ENCODE measurements around the gene MSANTD3. TPM values are rescaled to one million over a fixed set of nuclear protein-coding genes. Genes with fewer than 3 reads are reported as not detected.

MSANTD3 gene
- total and polyA plus RNA-seq, 9 of the 15 experiments (the other 6 are each of a cell fraction or from before 2014, with no cell fraction given): 9.4 to 28.7 (median 22.3) TPM

DNA sequence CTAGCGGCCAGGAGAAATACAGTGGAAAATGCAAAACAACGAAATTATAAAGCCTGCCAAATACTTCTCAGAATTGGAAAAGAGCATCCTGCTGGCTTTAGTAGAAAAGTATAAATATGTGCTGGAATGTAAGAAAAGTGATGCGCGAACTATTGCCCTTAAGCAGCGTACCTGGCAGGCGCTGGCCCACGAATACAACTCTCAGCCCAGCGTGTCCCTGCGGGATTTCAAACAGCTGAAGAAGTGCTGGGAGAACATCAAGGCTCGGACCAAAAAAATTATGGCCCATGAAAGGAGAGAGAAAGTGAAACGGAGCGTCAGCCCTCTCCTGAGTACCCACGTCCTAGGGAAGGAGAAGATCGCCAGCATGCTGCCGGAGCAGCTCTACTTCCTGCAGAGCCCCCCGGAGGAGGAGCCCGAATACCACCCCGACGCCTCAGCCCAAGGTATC is 15.0 kb downstream of the MSANTD3 start:
- TF ChIP-seq FUS (optimal IDR thresholded peaks at IDR 0.05; ENCODE audit: low read depth, low read length): no peak
- TF ChIP-seq, protein P1, sequence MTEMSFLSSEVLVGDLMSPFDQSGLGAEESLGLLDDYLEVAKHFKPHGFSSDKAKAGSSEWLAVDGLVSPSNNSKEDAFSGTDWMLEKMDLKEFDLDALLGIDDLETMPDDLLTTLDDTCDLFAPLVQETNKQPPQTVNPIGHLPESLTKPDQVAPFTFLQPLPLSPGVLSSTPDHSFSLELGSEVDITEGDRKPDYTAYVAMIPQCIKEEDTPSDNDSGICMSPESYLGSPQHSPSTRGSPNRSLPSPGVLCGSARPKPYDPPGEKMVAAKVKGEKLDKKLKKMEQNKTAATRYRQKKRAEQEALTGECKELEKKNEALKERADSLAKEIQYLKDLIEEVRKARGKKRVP (CRISPR knock-in tag; IDR thresholded peaks at IDR 0.05): no peak
- no peak for TF ChIP-seq BRD4 (IDR thresholded peaks at IDR 0.05)
- no peak for TF ChIP-seq CTBP1 (IDR thresholded peaks at IDR 0.05; ENCODE audit: borderline replicate concordance)
- no peaks in the 10 kb centered on the region for H4K20me1 ChIP-seq (replicated peaks; ENCODE audit: control insufficient read depth, insufficient read depth, low read length)
- ChIA-PET POLR2A (interaction anchor here (0.8 kb wide), 1 partner anchor 123 kb away, joined by 3 read pairs; no protein-coding TSS in a partner anchor), CTCF (ENCODE audit: low intra/inter-chr PET ratio) (no interaction called here)
- ATAC-seq: no peak
- in situ Hi-C loops (cut with MboI): no loop called here
- no peak overlapping the region for H3K27ac ChIP-seq (ENCODE audit: extremely low read depth, low read depth, low read length)
- H2AFZ ChIP-seq (ENCODE audit: low read depth, low read length): no peak overlapping the region
- H3K4me3 ChIP-seq: no peak overlapping the region
- no peak for FAIRE-seq
- DNase-seq (ENCODE audit: extremely low read depth in 1 of 4, low spot score in 3 of 4): no peak
- intact Hi-C loops (cut with micrococcal nuclease): no loop called here
- no peaks in the 10 kb centered on the region for H3K9me3 ChIP-seq (replicated peaks; ENCODE audit: control insufficient read depth, insufficient read depth, low read depth, low read length)
- H3K36me3 ChIP-seq (ENCODE audit: control insufficient read depth, insufficient read depth, low read length): peaks cover 32% of the 10 kb centered on the region; the same call in 2 of the 3 replicates
- no TSS peak for BruUV-seq (replicated peaks)
- 93% methylated on average over 14 of the region's 19 CpGs for WGBS (ENCODE audit: insufficient coverage, low coverage, missing lambda C conversion rate)
- H3K9ac ChIP-seq (ENCODE audit: insufficient read depth in 1 of 2, low read depth in 2 of 2, low read length in 2 of 2): no peak overlapping the region
- peaks cover 26% of the 10 kb centered on the region for H3K79me2 ChIP-seq (ENCODE audit: control insufficient read depth, insufficient read depth, low read length)
- no peak overlapping the region for H3K4me2 ChIP-seq (ENCODE audit: insufficient read depth, low read length)
- peaks cover 0 to 5% of the 10 kb centered on the region in 2 experiments; a peak in 1 of 5 replicates for H3K4me1 ChIP-seq (replicated peaks in 1 of 2; ENCODE audit: control insufficient read depth in 2 of 2, insufficient read depth in 2 of 2, low read length in 2 of 2)
- H3K27me3 ChIP-seq (ENCODE audit: control insufficient read depth in 2 of 2, insufficient read depth in 2 of 2, low read length in 2 of 2): no peaks in the 10 kb centered on the region
- no peaks in the 10 kb centered on the region for H3K9me1 ChIP-seq (ENCODE audit: control insufficient read depth, insufficient read depth, low read length)

Measured in K562 (cell line).